GM18909 (cell line): ENCODE data around the gene ATXN1.
A peak's percentile ranks its signal among the peaks of the same experiment; 100 is the strongest.

Source experiments
- ATAC-seq: cut with Tn5 transposase; IDR thresholded peaks from one replicate; pipeline ENCODE4 v1.9.1; 2021; ENCODE audit warnings: mild to moderate bottlenecking; ENCODE audit not compliant: unreplicated experiment, poor library complexity

The ATXN1 gene

DNA sequence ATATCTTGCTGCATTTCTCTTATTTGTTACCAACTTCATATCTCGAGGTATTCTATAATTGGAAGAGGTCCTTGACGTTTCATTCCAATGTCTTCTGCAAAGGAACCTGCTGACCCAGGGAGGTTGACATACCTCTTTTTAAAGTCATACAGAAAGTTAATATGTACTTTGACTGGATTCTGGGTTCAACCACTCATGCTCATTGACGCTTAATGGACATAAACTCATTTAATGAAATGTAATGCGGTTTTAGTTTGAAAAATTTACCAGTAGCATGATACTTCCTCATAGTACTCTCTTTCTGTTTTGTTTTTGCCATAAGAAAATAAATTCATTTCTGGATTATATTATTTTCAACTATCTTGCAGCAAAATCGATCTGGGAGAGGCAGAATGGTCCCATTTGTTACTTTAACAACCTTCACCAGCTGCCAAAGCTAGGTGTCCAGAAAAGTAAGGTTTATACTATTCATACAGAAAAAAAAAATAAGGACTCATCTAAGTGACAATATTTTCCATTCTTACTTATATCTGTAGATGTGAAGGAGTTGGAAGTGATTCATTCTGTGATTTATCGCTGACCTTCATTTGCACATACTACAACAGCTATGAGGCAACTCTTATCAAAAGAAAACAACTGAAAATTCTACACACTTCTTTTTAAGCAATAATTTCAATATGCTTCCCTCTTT, 101.6 kb downstream of the ATXN1 start:
- ATAC-seq, result peak; percentile 47

GRCh38 chr6:16658348-16659034, 102.8 kb downstream of the ATXN1 start:
- ATAC-seq, result no peak

GRCh38 chr6:16657768-16658167, 103.5 kb downstream of the ATXN1 start:
- no peak for ATAC-seq

- ATAC-seq, result no peak
Observed at GRCh38 chr6:16656451-16656850, 104.8 kb downstream of the ATXN1 start.

DNA sequence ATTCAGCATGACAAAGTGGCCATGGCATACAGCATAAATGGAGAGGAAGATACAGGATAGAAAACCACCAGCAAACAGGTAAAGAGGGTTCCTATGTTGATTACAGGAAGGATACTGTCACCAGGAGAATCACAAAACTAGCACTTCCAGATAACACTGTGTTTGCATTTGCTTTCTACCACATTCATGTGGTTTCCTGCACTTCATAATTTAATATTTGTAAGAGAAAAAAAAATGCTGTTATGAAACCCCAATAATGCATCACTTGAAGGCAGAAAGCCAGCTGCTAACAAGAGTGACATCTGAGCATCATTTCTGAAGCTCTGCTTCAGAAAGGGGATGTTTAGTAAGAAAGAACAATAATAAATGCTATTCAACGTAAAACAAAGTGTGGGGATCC, 106.6 kb downstream of the ATXN1 start:
- ATAC-seq, result peak; percentile 32

DNA sequence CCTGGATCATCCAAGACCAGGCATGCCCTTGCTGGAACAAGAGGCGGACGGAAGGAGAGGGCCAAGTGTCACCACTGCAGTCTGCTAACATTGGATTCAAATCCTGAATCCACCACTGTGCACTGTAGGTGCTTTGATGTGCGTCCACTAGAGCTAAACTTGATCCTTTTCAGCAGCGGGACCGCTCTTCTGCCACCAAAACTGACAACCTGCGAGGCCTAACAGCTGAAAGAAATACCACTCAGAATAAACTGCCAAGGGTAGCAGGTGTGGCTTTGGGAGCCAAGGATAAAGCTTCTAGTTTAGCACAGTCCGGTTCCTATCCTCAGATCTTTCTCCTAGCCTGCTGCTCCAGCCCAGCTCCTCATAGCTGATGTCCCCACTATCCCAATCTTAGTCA, 108.0 kb downstream of the ATXN1 start:
- ATAC-seq, result no peak

- peak; percentile 88 for ATAC-seq
Observed at GRCh38 chr6:16651871-16652270, 109.4 kb downstream of the ATXN1 start.

DNA sequence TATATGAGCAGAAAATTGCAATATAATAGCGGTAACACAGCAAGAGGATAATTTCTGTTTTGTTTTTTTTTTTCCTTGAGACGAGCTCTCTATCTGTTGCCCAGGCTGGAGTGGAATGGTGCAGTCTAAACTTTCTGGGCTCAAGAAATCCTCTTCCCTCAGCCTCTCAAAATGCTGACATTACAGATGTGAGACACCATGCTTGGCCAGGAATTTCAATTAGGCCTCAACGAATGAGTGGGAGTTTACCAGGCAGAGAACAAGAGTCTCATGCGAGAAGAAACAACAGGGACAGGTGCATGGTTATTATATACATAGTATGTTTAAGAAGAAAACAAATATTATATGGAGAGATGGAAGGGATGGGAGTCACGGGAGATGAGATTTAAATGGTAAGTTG, 111.4 kb downstream of the ATXN1 start:
- ATAC-seq, result no peak

GRCh38 chr6:16649241-16649640, 112.0 kb downstream of the ATXN1 start:
- no peak for ATAC-seq

DNA sequence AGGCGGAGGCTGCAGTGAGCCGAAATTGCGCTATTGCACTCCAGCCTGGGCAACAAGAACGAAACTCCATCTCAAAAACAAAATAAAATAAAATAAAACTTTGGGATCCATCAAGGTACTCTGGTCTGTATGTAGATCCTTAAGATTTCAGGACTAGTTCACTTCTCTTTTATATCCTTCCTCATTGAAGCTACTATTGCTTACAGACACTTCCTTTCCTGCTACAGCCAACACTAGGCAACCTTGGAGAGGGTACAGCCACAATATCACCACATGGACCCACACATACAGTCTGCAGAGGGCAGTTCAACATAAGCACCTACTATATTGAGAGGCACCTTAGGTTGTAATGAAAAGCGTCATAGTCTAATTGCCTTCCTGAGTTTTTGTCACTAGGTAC, 113.3 kb downstream of the ATXN1 start:
- ATAC-seq, result no peak

DNA sequence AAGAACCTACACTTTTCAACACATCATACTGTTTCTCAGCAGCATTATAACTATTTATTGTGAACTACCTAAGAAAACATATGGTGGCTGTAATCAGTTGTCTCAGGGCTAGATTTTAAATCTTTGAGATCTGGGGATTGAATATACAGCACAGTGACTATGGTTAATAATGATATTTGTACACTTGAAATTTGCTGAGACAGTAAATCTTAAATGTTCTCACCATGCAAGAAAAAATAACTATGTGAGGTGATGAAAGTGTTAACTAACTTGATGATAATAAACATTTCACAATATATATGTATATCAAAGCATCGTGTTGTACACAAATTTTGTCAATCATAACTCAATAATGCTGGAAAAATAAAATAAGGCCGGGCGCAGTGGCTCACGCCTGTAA, 113.8 kb downstream of the ATXN1 start:
- ATAC-seq, result no peak

DNA sequence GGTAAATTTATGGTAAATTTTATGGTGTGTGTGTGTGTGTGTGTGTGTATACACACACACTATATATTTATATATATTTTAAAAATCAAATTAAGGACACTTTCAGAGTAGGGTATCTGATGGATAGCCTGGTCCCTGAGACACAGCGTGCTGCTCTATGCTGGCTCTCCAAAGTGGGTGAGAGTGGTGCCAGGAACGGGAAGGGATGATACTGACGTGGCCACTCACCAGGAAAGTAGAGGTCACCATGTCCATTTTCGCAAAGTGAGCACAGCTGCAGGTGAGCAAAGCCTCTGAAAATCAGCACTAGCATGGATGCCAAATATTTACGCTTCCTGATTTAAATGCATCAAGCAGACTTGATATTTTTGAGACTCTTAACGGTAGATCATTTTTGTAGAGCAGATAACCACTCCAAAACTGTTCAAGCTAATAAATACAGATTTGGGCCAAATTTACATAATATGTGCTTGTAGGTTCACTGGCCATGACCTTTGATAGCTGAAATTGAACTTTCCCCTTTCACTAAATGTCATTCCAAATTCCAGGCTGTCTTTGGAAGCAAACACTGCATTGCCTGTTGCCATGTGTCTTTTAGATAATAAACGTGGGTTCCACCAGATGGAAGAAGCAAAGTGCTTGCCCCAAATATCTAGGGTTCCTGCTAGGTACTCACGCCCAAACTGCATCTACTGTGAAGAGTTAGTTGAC, 116.6 kb downstream of the ATXN1 start:
- no peak for ATAC-seq

- no peak for ATAC-seq
Observed at GRCh38 chr6:16639684-16640480, 121.4 kb downstream of the ATXN1 start.

DNA sequence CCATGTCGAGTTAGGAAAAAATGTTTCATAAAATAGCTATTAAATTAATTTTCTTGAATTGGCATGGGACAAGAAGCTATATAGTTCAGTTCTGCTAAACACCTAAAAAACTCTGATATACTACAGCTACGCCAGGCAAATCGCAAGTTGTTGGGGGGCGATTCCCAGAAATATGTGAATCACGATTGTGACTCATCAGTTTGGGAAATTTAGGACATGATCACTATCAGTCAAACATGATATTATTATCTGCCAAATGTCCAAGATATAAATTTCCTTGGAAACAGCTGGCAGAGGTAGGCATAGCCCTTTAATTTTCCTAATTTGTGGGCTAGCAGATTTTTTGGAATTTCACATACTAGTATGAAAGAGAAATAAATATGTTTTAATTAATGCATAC, 123.6 kb downstream of the ATXN1 start:
- ATAC-seq, result no peak

DNA sequence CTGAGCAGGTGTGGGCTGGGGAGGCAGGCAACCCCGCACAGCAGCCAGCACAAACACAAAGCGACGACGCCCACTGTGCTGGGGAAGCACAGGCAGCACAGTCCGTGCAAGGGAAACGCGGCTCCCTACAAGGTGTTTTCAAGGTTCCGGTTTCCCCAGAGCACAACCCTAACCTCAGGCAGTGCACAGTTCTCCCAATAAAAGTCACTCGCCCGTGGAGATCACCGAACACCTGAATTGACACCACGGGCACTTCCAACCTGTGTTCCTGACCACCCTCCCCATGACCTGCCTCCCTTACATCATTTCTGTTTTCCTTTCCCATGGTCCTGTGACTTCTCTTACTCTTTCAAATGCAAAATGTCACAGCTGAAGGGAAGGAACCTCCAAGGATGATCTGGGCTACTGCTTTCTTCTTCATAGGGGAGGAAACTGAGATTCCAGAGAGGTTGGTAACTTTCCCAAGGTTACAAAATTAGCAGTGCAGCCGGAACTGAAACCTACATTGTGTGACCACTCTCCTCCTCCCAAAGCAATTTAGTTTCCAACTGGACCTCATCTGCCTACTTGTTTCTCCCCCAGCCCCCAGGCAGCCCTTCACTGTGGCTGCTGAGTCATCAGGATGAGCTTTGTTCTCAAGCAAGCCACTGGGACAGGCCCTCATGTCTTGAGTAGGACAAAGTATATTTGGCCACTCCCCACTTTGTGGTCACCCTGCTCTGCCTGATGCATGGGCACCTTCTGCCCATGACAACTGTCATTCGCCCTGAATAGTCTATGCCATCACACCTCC, 125.3 kb downstream of the ATXN1 start:
- ATAC-seq, result peak; percentile 46

GRCh38 chr6:16635291-16635809, 125.9 kb downstream of the ATXN1 start:
- ATAC-seq, result no peak

DNA sequence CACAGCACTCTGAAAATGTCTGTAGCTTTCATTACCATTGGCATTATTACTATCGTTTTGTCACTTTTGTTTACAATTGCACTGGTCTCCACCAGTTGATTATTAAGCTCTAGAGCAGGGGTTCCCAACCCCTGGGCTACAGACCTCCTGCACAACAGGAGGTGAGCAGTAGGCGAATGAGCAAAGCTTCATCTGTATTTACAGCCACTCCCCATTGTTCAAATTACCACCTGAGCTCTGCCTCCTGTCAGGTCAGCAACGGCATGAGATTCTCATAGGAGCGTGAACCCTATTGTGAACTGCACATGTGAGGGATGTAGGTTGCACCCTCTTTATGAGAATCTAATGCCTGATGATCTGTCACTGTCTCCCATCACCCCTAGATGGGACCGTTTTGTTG, 126.4 kb downstream of the ATXN1 start:
- ATAC-seq, result no peak

DNA sequence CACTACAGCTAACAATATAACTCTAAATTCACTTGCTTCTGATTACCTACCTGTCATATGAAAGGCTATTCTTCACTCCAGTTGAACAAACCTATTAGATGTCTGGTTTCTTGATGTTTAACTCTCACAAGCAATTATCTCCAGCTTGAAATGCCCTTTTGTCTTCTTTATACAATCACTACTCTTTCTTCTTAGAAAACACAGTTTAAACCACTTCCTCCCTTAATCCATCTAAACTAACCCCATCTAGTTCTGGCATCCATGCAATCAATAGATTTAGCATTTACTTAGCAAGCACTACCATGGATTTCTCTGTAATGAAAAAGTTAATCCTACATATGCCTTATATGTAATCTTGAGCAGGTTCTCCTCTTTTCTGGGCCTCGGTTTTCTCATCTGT, 127.3 kb downstream of the ATXN1 start:
- no peak for ATAC-seq

DNA sequence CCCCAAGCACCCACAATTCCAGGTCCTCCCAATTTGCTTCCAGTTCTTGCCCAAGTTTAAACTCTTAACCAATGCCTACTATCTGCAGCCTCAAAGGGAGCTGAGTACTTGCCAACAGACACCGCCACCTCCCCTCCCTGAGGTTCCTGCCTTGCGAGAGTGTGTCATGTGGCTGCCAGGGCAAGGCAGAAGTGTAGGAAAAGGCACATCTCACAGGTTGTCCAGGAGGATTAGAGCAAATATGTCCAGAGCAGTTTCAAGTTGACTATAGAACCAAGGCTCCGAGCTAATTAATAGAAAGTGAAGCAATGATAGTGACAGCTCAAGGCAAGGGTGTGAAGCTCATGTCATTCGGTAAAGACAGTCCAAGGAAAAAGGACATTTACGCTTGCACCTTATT, 127.8 kb downstream of the ATXN1 start:
- ATAC-seq, result no peak

DNA sequence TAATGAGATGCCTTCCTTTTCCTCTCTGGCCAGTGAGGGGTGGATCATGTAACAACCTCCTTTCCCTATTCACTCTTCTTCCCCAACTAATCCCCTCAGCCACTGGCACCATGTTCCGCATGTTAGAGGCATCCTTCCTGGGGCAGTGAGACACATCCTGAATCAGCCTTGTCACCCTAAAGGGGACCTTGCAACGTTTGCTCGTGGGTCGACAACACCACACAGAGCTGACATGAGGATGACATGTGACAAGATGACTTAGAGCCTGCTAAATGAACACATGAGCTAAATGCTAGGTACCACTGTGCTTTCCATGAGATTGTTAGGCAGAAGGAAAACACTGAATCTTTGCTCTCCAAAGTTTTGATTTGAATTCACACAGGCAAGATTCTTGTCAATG, 129.2 kb downstream of the ATXN1 start:
- no peak for ATAC-seq
